Neural crest cell (in vitro differentiated cells): ENCODE measurements around the gene TMEM191B. TPM values are rescaled to one million over a fixed set of nuclear protein-coding genes. Genes with fewer than 3 reads are reported as not detected.
"Not testable (repeated sequence)": the region's sequence is repeated elsewhere in the genome, so short reads cannot be mapped to it uniquely, and the experiment has no call there.

ENCODE experiments used
- DNase-seq: peaks from one replicate; pipeline ENCODE4 v3.0.0; 2021; ENCODE audit warnings: low read depth, mixed read lengths, low spot score
- H3K27ac Mint-ChIP-seq: one replicate; pipeline ENCODE4 v1.8.0; 2021; ENCODE audit warnings: mild to moderate bottlenecking, mixed read lengths; ENCODE audit not compliant: unreplicated experiment
- H3K27me3 Mint-ChIP-seq: 2 replicates; pipeline ENCODE4 v1.8.0; 2021; ENCODE audit warnings: low read depth, mild to moderate bottlenecking, mixed read lengths
- H3K36me3 Mint-ChIP-seq: 2 replicates; pipeline ENCODE4 v1.8.0; 2021; ENCODE audit warnings: low read depth, mild to moderate bottlenecking, mixed read lengths
- H3K4me1 Mint-ChIP-seq: 2 replicates; pipeline ENCODE4 v1.8.0; 2021; ENCODE audit warnings: mixed read lengths
- H3K4me3 Mint-ChIP-seq: one replicate; pipeline ENCODE4 v1.8.0; 2021; ENCODE audit warnings: mild to moderate bottlenecking, mixed read lengths
- H3K9me3 Mint-ChIP-seq: 2 replicates; pipeline ENCODE4 v1.8.0; 2021; ENCODE audit warnings: mixed read lengths
- total RNA-seq: library from RNA; stranded (reverse); gene quantifications from 2 replicates; pipeline ENCODE4 v1.2.1, GENCODE V29; 2021

Gene TMEM191B
- total RNA-seq, 1 donor from 2014 or later = 1.5 TPM

GRCh38 chr22:18543400-18543799, 15.8 kb downstream of the TMEM191B start:
- H3K4me3 Mint-ChIP-seq, H3K27ac Mint-ChIP-seq, H3K4me1 Mint-ChIP-seq, H3K36me3 Mint-ChIP-seq, H3K27me3 Mint-ChIP-seq, H3K9me3 Mint-ChIP-seq, DNase-seq: not testable (repeated sequence)

- H3K27me3 Mint-ChIP-seq, H3K4me3 Mint-ChIP-seq, H3K4me1 Mint-ChIP-seq: not testable (repeated sequence)
Observed at GRCh38 chr22:18544615-18545014, 17.0 kb downstream of the TMEM191B start.

GRCh38 chr22:18549458-18550179, 22.0 kb downstream of the TMEM191B start:
- not testable (repeated sequence) for H3K4me1 Mint-ChIP-seq, H3K27me3 Mint-ChIP-seq, H3K4me3 Mint-ChIP-seq, H3K36me3 Mint-ChIP-seq, H3K27ac Mint-ChIP-seq, DNase-seq, H3K9me3 Mint-ChIP-seq

More at GRCh38 chr22:18544615-18545014, 17.0 kb downstream of the TMEM191B start:
- H3K9me3 Mint-ChIP-seq, DNase-seq, H3K36me3 Mint-ChIP-seq, H3K27ac Mint-ChIP-seq: not testable (repeated sequence)

GRCh38 chr22:18551046-18551445, 23.4 kb downstream of the TMEM191B start:
- H3K36me3 Mint-ChIP-seq, H3K4me1 Mint-ChIP-seq, H3K27ac Mint-ChIP-seq, DNase-seq, H3K9me3 Mint-ChIP-seq, H3K27me3 Mint-ChIP-seq, H3K4me3 Mint-ChIP-seq: not testable (repeated sequence)

GRCh38 chr22:18552839-18553597, 25.4 kb downstream of the TMEM191B start:
- not testable (repeated sequence) for H3K27me3 Mint-ChIP-seq, H3K36me3 Mint-ChIP-seq, H3K27ac Mint-ChIP-seq, H3K9me3 Mint-ChIP-seq, DNase-seq, H3K4me1 Mint-ChIP-seq, H3K4me3 Mint-ChIP-seq

GRCh38 chr22:18554280-18555256, 27.0 kb downstream of the TMEM191B start:
- not testable (repeated sequence) for H3K36me3 Mint-ChIP-seq, H3K9me3 Mint-ChIP-seq, H3K27ac Mint-ChIP-seq, H3K27me3 Mint-ChIP-seq, H3K4me3 Mint-ChIP-seq, DNase-seq, H3K4me1 Mint-ChIP-seq

- not testable (repeated sequence) for H3K36me3 Mint-ChIP-seq, DNase-seq, H3K27me3 Mint-ChIP-seq, H3K4me1 Mint-ChIP-seq, H3K4me3 Mint-ChIP-seq, H3K27ac Mint-ChIP-seq, H3K9me3 Mint-ChIP-seq
Observed at GRCh38 chr22:18558516-18558915, 30.9 kb downstream of the TMEM191B start.

GRCh38 chr22:18558939-18559338, 31.3 kb downstream of the TMEM191B start:
- H3K4me1 Mint-ChIP-seq, H3K27me3 Mint-ChIP-seq, H3K4me3 Mint-ChIP-seq, H3K36me3 Mint-ChIP-seq, H3K9me3 Mint-ChIP-seq, DNase-seq, H3K27ac Mint-ChIP-seq: not testable (repeated sequence)

- H3K9me3 Mint-ChIP-seq, H3K36me3 Mint-ChIP-seq, H3K27me3 Mint-ChIP-seq, H3K4me3 Mint-ChIP-seq, DNase-seq, H3K4me1 Mint-ChIP-seq, H3K27ac Mint-ChIP-seq: not testable (repeated sequence)
Observed at GRCh38 chr22:18560099-18560974, 32.7 kb downstream of the TMEM191B start.

GRCh38 chr22:18570509-18571246, 43.1 kb downstream of the TMEM191B start:
- H3K4me3 Mint-ChIP-seq, H3K27ac Mint-ChIP-seq, H3K9me3 Mint-ChIP-seq, H3K4me1 Mint-ChIP-seq, H3K36me3 Mint-ChIP-seq, H3K27me3 Mint-ChIP-seq, DNase-seq: not testable (repeated sequence)

- not testable (repeated sequence) for H3K36me3 Mint-ChIP-seq, H3K27ac Mint-ChIP-seq, H3K27me3 Mint-ChIP-seq, DNase-seq, H3K4me1 Mint-ChIP-seq, H3K9me3 Mint-ChIP-seq, H3K4me3 Mint-ChIP-seq
Observed at GRCh38 chr22:18573483-18574164, 46.0 kb downstream of the TMEM191B start.
